OCI-LY1 (cell line): Measurements from ENCODE around the gene ESYT1.

ENCODE experiments used
- CTCF ChIP-seq: fragments of 200-600 bp; sonication (generic), shearing (Covaris generic); IDR thresholded peaks from 2 replicates; pipeline ENCODE4 v1.5.1; 2017; ENCODE audit warnings: mild to moderate bottlenecking, antibody characterized with exemption, low read length, moderate library complexity, mixed read lengths
- EZH2 ChIP-seq: fragments of 200-600 bp; sonication (generic), shearing (Covaris generic); IDR thresholded peaks from 2 replicates; pipeline ENCODE4 v1.8.0; 2017; ENCODE audit warnings: borderline replicate concordance, mixed run types, mild to moderate bottlenecking, antibody characterized with exemption, low read length, moderate library complexity, mixed read lengths

DNA sequence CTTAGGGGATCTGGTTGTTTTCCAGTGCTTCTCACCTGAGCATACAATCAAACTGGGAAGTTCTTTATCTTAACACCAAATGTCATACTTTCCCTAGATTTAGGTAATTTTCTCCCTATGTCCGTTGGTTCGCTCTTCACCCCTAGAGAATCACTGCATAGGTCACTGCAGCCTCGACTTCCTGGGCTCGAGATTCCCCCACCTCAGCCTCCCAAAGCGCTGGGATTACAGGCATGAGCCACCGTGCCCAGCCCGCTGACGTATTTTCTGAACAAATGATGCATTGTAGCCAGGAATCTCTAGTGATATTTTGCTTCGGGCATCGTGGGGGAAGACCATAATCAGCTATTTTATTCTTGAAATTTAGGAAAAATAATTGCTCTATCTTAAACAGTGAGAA lies 12.7 kb upstream of the ESYT1 start:
- TF ChIP-seq CTCF, result no peak
- TF ChIP-seq EZH2, result no peak
